PFSK-1 (cell line): ENCODE data around the gene PRKAR1B.

ENCODE experiments used
- FOXP2 ChIP-seq: optimal IDR thresholded peaks from 2 replicates; pipeline ENCODE3; 2011; ENCODE audit warnings: borderline replicate concordance, control low read depth, inconsistent platforms; ENCODE audit not compliant: insufficient read depth; ENCODE audit errors: extremely low read length, extremely low read depth
- POLR2AphosphoS5 ChIP-seq: IDR thresholded peaks from 2 replicates; pipeline ENCODE4 v1.6.1; 2012; ENCODE audit warnings: low read depth, mild to moderate bottlenecking, control low read depth, low read length, moderate library complexity
- REST ChIP-seq, 2 experiments: IDR thresholded peaks; 2 replicates each; pipeline versions ENCODE4 v1.6.1 to v1.8.0; 2011 to 2012; ENCODE audit warnings: low read depth in 2 of 2, low read length in 2 of 2, control low read depth in 1 of 2, inconsistent platforms in 1 of 2, mild to moderate bottlenecking in 1 of 2, moderate library complexity in 1 of 2; ENCODE audit not compliant: insufficient read depth in 1 of 2
- SIN3A ChIP-seq: IDR thresholded peaks from 2 replicates; pipeline ENCODE4 v1.6.1; 2012; ENCODE audit warnings: mild to moderate bottlenecking, low read length, moderate library complexity, borderline replicate concordance; ENCODE audit not compliant: insufficient read depth
- TAF1 ChIP-seq: IDR thresholded peaks from 2 replicates; pipeline ENCODE4 v1.6.1; 2012; ENCODE audit warnings: low read length, control low read depth, borderline replicate concordance; ENCODE audit not compliant: insufficient read depth

Gene PRKAR1B

GRCh38 chr7:561631-562373 is 165.3 kb downstream of the PRKAR1B start:
- TF ChIP-seq TAF1 (no peak), FOXP2 (no peak), REST (IDR thresholded peaks at IDR 0.05; ENCODE audit: insufficient read depth in 1 of 2, low read depth in 2 of 2, low read length in 2 of 2) (no peak), SIN3A (no peak), POLR2AphosphoS5 (no peak)

DNA sequence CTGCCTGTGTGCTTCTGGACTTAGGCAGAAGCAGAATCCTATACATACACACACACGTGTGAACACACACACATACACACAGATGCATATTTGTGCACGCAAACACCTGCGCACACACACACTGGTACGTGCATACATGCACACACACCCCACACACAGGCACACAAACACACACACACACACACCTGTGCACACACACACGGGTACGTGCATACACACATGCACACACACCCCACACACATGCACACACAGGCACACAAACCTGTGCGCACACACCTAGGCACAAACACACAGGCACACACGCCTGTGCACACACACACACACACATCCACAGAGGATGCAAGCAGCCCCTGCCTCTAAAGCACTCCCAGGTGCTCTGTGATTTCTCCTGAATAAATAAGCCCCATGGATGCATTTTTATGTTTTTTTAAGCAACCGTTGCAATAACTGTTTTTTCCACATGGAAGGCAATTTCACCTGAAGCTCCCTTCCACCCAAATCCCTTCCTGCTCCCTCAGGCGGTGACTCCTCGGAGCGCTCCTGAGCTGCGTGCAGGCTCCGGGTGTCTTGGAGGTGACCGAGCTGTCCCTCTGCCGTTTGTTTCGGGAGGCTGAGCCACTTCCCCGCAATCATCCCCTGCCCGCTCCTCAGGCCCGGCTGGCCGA is 166.0 kb downstream of the PRKAR1B start:
- TF ChIP-seq TAF1 (no peak), SIN3A (no peak)

DNA sequence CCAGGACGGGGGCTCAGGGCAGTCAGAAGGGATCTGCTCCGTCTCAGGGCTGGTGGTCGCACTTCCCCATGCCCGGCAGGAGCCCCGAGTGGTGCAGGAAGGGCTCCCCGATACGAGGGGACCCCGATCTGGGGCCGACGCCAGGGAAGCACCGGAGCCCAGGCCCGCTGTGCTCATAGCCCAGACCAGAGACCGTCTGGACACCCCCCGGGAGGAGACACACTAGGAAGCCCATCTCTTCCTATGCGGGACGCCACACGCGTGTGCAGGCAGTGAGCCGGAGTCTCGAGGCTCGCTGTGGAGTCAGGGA is 167.7 kb downstream of the PRKAR1B start:
- TF ChIP-seq SIN3A (no peak), REST (IDR thresholded peaks at IDR 0.05; ENCODE audit: insufficient read depth in 1 of 2, low read depth in 2 of 2, low read length in 2 of 2) (no peak), POLR2AphosphoS5 (no peak), FOXP2 (no peak), TAF1 (no peak)

GRCh38 chr7:557558-557881 is 169.6 kb downstream of the PRKAR1B start:
- TF ChIP-seq SIN3A (no peak), POLR2AphosphoS5 (no peak), TAF1 (no peak), FOXP2 (no peak), REST (IDR thresholded peaks at IDR 0.05; ENCODE audit: insufficient read depth in 1 of 2, low read depth in 2 of 2, low read length in 2 of 2) (no peak)

GRCh38 chr7:556837-557557 is 170.1 kb downstream of the PRKAR1B start:
- TF ChIP-seq FOXP2 = no peak
- TF ChIP-seq POLR2AphosphoS5 = no peak
- TF ChIP-seq TAF1 = no peak
- no peak for TF ChIP-seq REST (IDR thresholded peaks at IDR 0.05; ENCODE audit: insufficient read depth in 1 of 2, low read depth in 2 of 2, low read length in 2 of 2)
- no peak for TF ChIP-seq SIN3A
